ENCODE measurements around the gene CNGA2.

DNA sequence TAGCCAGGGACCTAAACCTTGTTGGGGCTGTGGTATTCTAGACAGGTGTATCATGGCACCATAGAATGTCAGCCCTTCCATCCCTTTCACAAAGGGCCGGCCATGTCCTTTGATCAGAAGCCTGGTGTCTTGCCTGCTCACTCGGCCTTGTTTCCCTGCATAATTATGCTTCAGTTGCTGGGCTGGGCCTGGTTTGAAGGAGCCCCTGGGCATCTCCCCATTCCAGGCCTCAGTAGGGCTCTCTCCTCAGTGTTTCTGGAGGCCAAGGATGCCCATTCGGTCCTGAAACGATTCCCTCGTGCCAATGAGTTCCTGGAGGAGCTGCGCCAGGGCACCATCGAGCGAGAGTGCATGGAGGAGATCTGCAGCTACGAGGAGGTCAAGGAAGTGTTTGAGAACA, 34.8 kb upstream of the CNGA2 start:
- TF ChIP-seq CTCF (IDR thresholded peaks at IDR 0.05; ENCODE audit: low read depth, low read length, poor library complexity, severe bottlenecking) (no peak), EZH2phosphoT487 (IDR thresholded peaks at IDR 0.05; ENCODE audit: borderline replicate concordance, low read length) (no peak)

Data from DOHH2 (cell line).